GM12892 (cell line): ENCODE results near the gene MYO3A.

ENCODE experiments used
- POLR2A ChIP-seq: IDR thresholded peaks from 2 replicates; pipeline ENCODE4 v1.6.1; 2011; ENCODE audit warnings: low read depth, low read length, control low read depth
- POLR2AphosphoS5 ChIP-seq: IDR thresholded peaks from 2 replicates; pipeline ENCODE4 v1.6.1; 2011; ENCODE audit warnings: low read depth, low read length, control low read depth
- TAF1 ChIP-seq: IDR thresholded peaks from 2 replicates; pipeline ENCODE4 v1.6.1; 2011; ENCODE audit warnings: low read depth, mild to moderate bottlenecking, control low read depth, low read length, borderline replicate concordance

- no peak for TF ChIP-seq POLR2A
- no peak for TF ChIP-seq POLR2AphosphoS5
- no peak for TF ChIP-seq TAF1
These were observed 260.2 kb downstream of the MYO3A start for GRCh38 chr10:26194275-26194674.
